K562 (cell line): ENCODE results near the gene STARD8. TPM values are rescaled to one million over a fixed set of nuclear protein-coding genes. Genes with fewer than 3 reads are reported as not detected.

Source experiments
- BHLHE40 ChIP-seq: IDR thresholded peaks from 2 replicates; pipeline ENCODE4 v1.6.1; 2011; ENCODE audit warnings: low read length, improper control_type of control experiment
- CEBPG ChIP-seq, 3 experiments: fragments of 200-800 bp in 1 of 3; sonication (Bioruptor generic) in 1 of 3; sonication (generic) in 1 of 3; formaldehyde crosslinking in 1 of 3; IDR thresholded peaks in 2 of 3; conservative IDR thresholded peaks in 1 of 3; 2 replicates each; pipeline versions ENCODE4 v1.6.1 to v1.8.0; 2016 to 2022; ENCODE audit warnings: missing compliant biosample characterization in 2 of 3, missing genetic modification characterization in 2 of 3, mild to moderate bottlenecking in 1 of 3, missing genetic modification reagents in 1 of 3
- E4F1 ChIP-seq: fragments of 250-450 bp; sonication (Bioruptor Pico); IDR thresholded peaks from 2 replicates; pipeline ENCODE4 v1.5.0; 2021; ENCODE audit warnings: mild to moderate bottlenecking, borderline replicate concordance
- FOXJ2 ChIP-seq: fragments of 200-800 bp; sonication (Bioruptor generic); IDR thresholded peaks from 2 replicates; pipeline ENCODE4 v1.6.1; 2016; ENCODE audit warnings: missing genetic modification characterization, missing compliant biosample characterization
- GABPA ChIP-seq: fragments of 200-800 bp; sonication (Bioruptor generic); conservative IDR thresholded peaks from 2 replicates; pipeline ENCODE4 v1.6.1; 2016; ENCODE audit warnings: low read depth, missing genetic modification characterization, missing compliant biosample characterization
- JUNB ChIP-seq: fragments of 450-650 bp; formaldehyde crosslinking; conservative IDR thresholded peaks from 2 replicates; pipeline ENCODE4 v1.4.0; 2020; ENCODE audit warnings: mild to moderate bottlenecking
- RBM22 ChIP-seq: fragments of 200-400 bp; formaldehyde crosslinking; IDR thresholded peaks from 2 replicates; pipeline ENCODE4 v1.6.1; 2018; ENCODE audit warnings: low read length, low read depth; ENCODE audit not compliant: poor library complexity, severe bottlenecking
- SMARCB1 ChIP-seq: IDR thresholded peaks from 2 replicates; pipeline ENCODE4 v1.6.1; 2011; ENCODE audit warnings: improper control_type of control experiment, low read depth; ENCODE audit not compliant: insufficient read length
- TSHZ1 ChIP-seq: fragments of 250-450 bp; sonication (Bioruptor Pico); IDR thresholded peaks from 2 replicates; pipeline ENCODE4 v1.4.0; 2020; ENCODE audit warnings: mild to moderate bottlenecking, moderate library complexity
- ZC3H8 ChIP-seq: fragments of 450-650 bp; IDR thresholded peaks from 2 replicates; pipeline ENCODE4 v1.6.1; 2017
- ZFP1 ChIP-seq: fragments of 450-650 bp; formaldehyde crosslinking; IDR thresholded peaks from 2 replicates; pipeline ENCODE4 v1.4.0; 2020; ENCODE audit warnings: mild to moderate bottlenecking, mixed read lengths
- ZKSCAN3 ChIP-seq: fragments of 250-450 bp; sonication (Bioruptor Pico); IDR thresholded peaks from 2 replicates; pipeline ENCODE4 v1.4.0; 2020
- ZNF217 ChIP-seq: sonication (generic); formaldehyde crosslinking; IDR thresholded peaks from 2 replicates; pipeline ENCODE4 v1.8.0; 2022; ENCODE audit warnings: mild to moderate bottlenecking, missing genetic modification reagents
- ZNF324 ChIP-seq: fragments of 250-450 bp; sonication (Bioruptor Pico); IDR thresholded peaks from 2 replicates; pipeline ENCODE4 v1.4.0; 2020; ENCODE audit warnings: mild to moderate bottlenecking
- polyA plus RNA-seq, 8 experiments: library from polyadenylated mRNA; depleted of rRNA in 4 of 8; stranded (reverse) in 5 of 8; unstranded in 3 of 8; fragments of >200 nt; fragmentation: Nextera tagmentation in 2 of 8; fragmentation: Illumina TruSeq in 1 of 8; extraction: Ambion mirVana in 2 of 8; extraction: Trizol in 1 of 8; gene quantifications; 2 replicates each; pipeline versions ENCODE4 v1.2.1 to v1.2.3, GENCODE V29; 2011 to 2014; ENCODE audit warnings: inconsistent platforms in 1 of 8, missing spikeins in 1 of 8
- total RNA-seq, 7 experiments: library from RNA; depleted of rRNA in 6 of 7; stranded (reverse); fragments of >200 nt in 6 of 7; fragmentation: Illumina TruSeq in 2 of 7; extraction: Trizol in 2 of 7; gene quantifications; 2 replicates each; pipeline versions ENCODE4 v1.2.1 to v1.2.3, GENCODE V29; 2011 to 2021; ENCODE audit warnings: low replicate concordance in 1 of 7

STARD8 gene
- total and polyA plus RNA-seq, 9 of the 15 experiments (the other 6 are each of a cell fraction or from before 2014, with no cell fraction given), result 1.6 to 35.0 (median 15.9) TPM

- TF ChIP-seq TSHZ1, result no peak
- TF ChIP-seq ZFP1 (CRISPR knock-in tag), result no peak
- TF ChIP-seq SMARCB1, result no peak
- no peak for TF ChIP-seq CEBPG (CRISPR knock-in tag; IDR thresholded peaks at IDR 0.05)
- TF ChIP-seq CEBPG (tag; conservative IDR thresholded peaks at IDR 0.05 in 1 of 2, IDR thresholded peaks at IDR 0.05 in 1 of 2), result no peak
- TF ChIP-seq ZNF324 (CRISPR knock-in tag), result no peak
- no peak for TF ChIP-seq BHLHE40
- TF ChIP-seq FOXJ2 (tag), result no peak
- TF ChIP-seq ZNF217, result no peak
- no peak for TF ChIP-seq ZKSCAN3 (CRISPR knock-in tag)
- no peak for TF ChIP-seq E4F1 (CRISPR knock-in tag)
- TF ChIP-seq JUNB, result no peak
- no peak for TF ChIP-seq ZC3H8
- TF ChIP-seq RBM22, result no peak
- no peak for TF ChIP-seq GABPA (tag)
Measured at GRCh38 chrX:68762766-68763165, 115.3 kb downstream of the STARD8 start (continued).
